Measurements from ENCODE around the gene HSPB7.
"Not testable (repeated sequence)": the region's sequence is repeated elsewhere in the genome, so short reads cannot be mapped to it uniquely, and the experiment has no call there.

- not testable (repeated sequence) for TF ChIP-seq CTCF (conservative IDR thresholded peaks at IDR 0.05 in 1 of 2, IDR thresholded peaks at IDR 0.05 in 1 of 2; ENCODE audit: low read depth in 1 of 2, low read length in 2 of 2); EZH2 (IDR thresholded peaks at IDR 0.05; ENCODE audit: low read length, missing control alignments)
Observed at GRCh38 chr1:16033103-16033632, 15.3 kb upstream of the HSPB7 start.

Measured in fibroblast of lung (primary cell).